H9 (cell line): Measurements from ENCODE around the gene DLG1. TPM values are rescaled to one million over a fixed set of nuclear protein-coding genes. Genes with fewer than 3 reads are reported as not detected.

Experiments
- DNase-seq: peaks from one replicate; pipeline ENCODE4 v3.0.0-alpha.2; 2017
- H2AFZ ChIP-seq: one replicate; pipeline ENCODE4 v1.6.1; 2013; ENCODE audit warnings: mild to moderate bottlenecking, low read length, control low read depth, moderate library complexity
- H2AK5ac ChIP-seq: 2 replicates; pipeline ENCODE4 v1.6.1; 2013; ENCODE audit warnings: low read length, control low read depth, mixed read lengths; ENCODE audit not compliant: insufficient read length
- H2BK120ac ChIP-seq: one replicate; pipeline ENCODE4 v1.6.1; 2013; ENCODE audit warnings: low read depth, mild to moderate bottlenecking, low read length, control low read depth, inconsistent platforms; ENCODE audit not compliant: poor library complexity, severe bottlenecking
- H2BK12ac ChIP-seq: 2 replicates; pipeline ENCODE4 v1.6.1; 2013; ENCODE audit warnings: low read length, control low read depth, mixed read lengths, low read depth; ENCODE audit not compliant: insufficient read length
- H2BK15ac ChIP-seq: 2 replicates; pipeline ENCODE4 v1.6.1; 2013; ENCODE audit warnings: low read depth, low read length, control low read depth
- H2BK20ac ChIP-seq: one replicate; pipeline ENCODE4 v1.6.1; 2013; ENCODE audit warnings: low read depth, mild to moderate bottlenecking, low read length, control low read depth, inconsistent platforms; ENCODE audit not compliant: poor library complexity, severe bottlenecking
- H2BK5ac ChIP-seq: 2 replicates; pipeline ENCODE4 v1.6.1; 2013; ENCODE audit warnings: low read length, control low read depth, mixed read lengths; ENCODE audit not compliant: insufficient read length
- H3K14ac ChIP-seq: 2 replicates; pipeline ENCODE4 v1.6.1; 2013; ENCODE audit warnings: low read length, control low read depth; ENCODE audit not compliant: insufficient read depth
- H3K18ac ChIP-seq: 2 replicates; pipeline ENCODE4 v1.6.1; 2013; ENCODE audit warnings: low read depth, mild to moderate bottlenecking, mixed read lengths, low read length, control low read depth; ENCODE audit not compliant: insufficient read length
- H3K23ac ChIP-seq: 2 replicates; pipeline ENCODE4 v1.6.1; 2013; ENCODE audit warnings: low read length, control low read depth, mixed read lengths, low read depth; ENCODE audit not compliant: insufficient read length
- H3K23me2 ChIP-seq: 2 replicates; pipeline ENCODE4 v1.6.1; 2013; ENCODE audit warnings: low read depth, mild to moderate bottlenecking, mixed read lengths, low read length, control low read depth; ENCODE audit not compliant: insufficient read length, poor library complexity, severe bottlenecking
- H3K27ac ChIP-seq: 2 replicates; pipeline ENCODE4 v1.5.1; 2013; ENCODE audit warnings: low read length, control low read depth, mixed read lengths, low read depth; ENCODE audit not compliant: insufficient read length
- H3K27me3 ChIP-seq: 2 replicates; pipeline ENCODE4 v1.6.1; 2013; ENCODE audit warnings: low read length, control low read depth, inconsistent platforms; ENCODE audit not compliant: insufficient read depth
- H3K4ac ChIP-seq: 2 replicates; pipeline ENCODE4 v1.6.1; 2013; ENCODE audit warnings: low read depth, mild to moderate bottlenecking, control low read depth, inconsistent platforms, low read length, moderate library complexity
- H3K4me1 ChIP-seq: 2 replicates; pipeline ENCODE4 v1.6.1; 2013; ENCODE audit warnings: low read length, control low read depth, inconsistent platforms; ENCODE audit not compliant: insufficient read depth
- H3K4me2 ChIP-seq: 2 replicates; pipeline ENCODE4 v1.6.1; 2013; ENCODE audit warnings: low read length, control low read depth, mixed read lengths; ENCODE audit not compliant: insufficient read length, insufficient read depth
- H3K56ac ChIP-seq: 2 replicates; pipeline ENCODE4 v1.6.1; 2013; ENCODE audit warnings: low read depth, mild to moderate bottlenecking, mixed read lengths, low read length, control low read depth; ENCODE audit not compliant: insufficient read length
- H3K79me1 ChIP-seq: 2 replicates; pipeline ENCODE4 v1.6.1; 2013; ENCODE audit warnings: low read depth, mild to moderate bottlenecking, moderate library complexity, low read length, control low read depth, inconsistent platforms; ENCODE audit not compliant: insufficient read depth, poor library complexity, severe bottlenecking
- H3K79me2 ChIP-seq: 2 replicates; pipeline ENCODE4 v1.6.1; 2013; ENCODE audit warnings: low read length, control low read depth, inconsistent platforms; ENCODE audit not compliant: insufficient read depth
- H3K9ac ChIP-seq: 2 replicates; pipeline ENCODE4 v1.6.1; 2013; ENCODE audit warnings: low read length, control low read depth, mixed read lengths; ENCODE audit not compliant: insufficient read length; ENCODE audit errors: extremely low read depth
- H3K9me3 ChIP-seq: one replicate; pipeline ENCODE4 v1.6.1; 2013; ENCODE audit warnings: low read depth, low read length, inconsistent platforms; ENCODE audit not compliant: control insufficient read depth
- H3T11ph ChIP-seq: one replicate; pipeline ENCODE4 v1.6.1; 2013; ENCODE audit warnings: mild to moderate bottlenecking, low read length, control low read depth, inconsistent platforms
- H4K20me1 ChIP-seq: one replicate; pipeline ENCODE4 v1.6.1; 2013; ENCODE audit not compliant: control insufficient read depth, insufficient read length, insufficient read depth
- H4K5ac ChIP-seq: 2 replicates; pipeline ENCODE4 v1.6.1; 2013; ENCODE audit warnings: low read depth, mild to moderate bottlenecking, mixed read lengths, low read length, control low read depth; ENCODE audit not compliant: insufficient read length
- H4K8ac ChIP-seq: replicated peaks from 2 replicates; pipeline ENCODE4 v1.6.1; 2013; ENCODE audit warnings: low read length, control low read depth, mixed read lengths, low read depth; ENCODE audit not compliant: insufficient read length
- H4K91ac ChIP-seq: 2 replicates; pipeline ENCODE4 v1.6.1; 2013; ENCODE audit warnings: low read depth, mild to moderate bottlenecking, moderate library complexity, mixed read lengths, low read length, control low read depth; ENCODE audit not compliant: insufficient read length
- H3K27ac Mint-ChIP-seq, 3 experiments: 2 replicates in 2 of 3; 3 replicates in 1 of 3; pipeline ENCODE4 v1.8.0; 2020 to 2021; ENCODE audit warnings: mixed read lengths in 3 of 3, mild to moderate bottlenecking in 1 of 3, moderate library complexity in 1 of 3
- H3K27me3 Mint-ChIP-seq: 2 replicates; pipeline ENCODE4 v1.8.0; 2021; ENCODE audit warnings: low read depth, mild to moderate bottlenecking, moderate library complexity, mixed read lengths
- H3K36me3 Mint-ChIP-seq, 3 experiments: 2 replicates in 2 of 3; 3 replicates in 1 of 3; pipeline ENCODE4 v1.8.0; 2020 to 2021; ENCODE audit warnings: low read depth in 3 of 3, mixed read lengths in 3 of 3; ENCODE audit not compliant: insufficient read depth in 1 of 3
- H3K4me1 Mint-ChIP-seq, 2 experiments: 2 replicates each; pipeline ENCODE4 v1.8.0; 2020; ENCODE audit warnings: mixed read lengths in 2 of 2
- H3K4me3 Mint-ChIP-seq, 2 experiments: 2 replicates in 1 of 2; 3 replicates in 1 of 2; pipeline ENCODE4 v1.8.0; 2020 to 2021; ENCODE audit warnings: mild to moderate bottlenecking in 2 of 2, mixed read lengths in 2 of 2, moderate library complexity in 1 of 2
- H3K9me3 Mint-ChIP-seq, 2 experiments: 2 replicates in 1 of 2; 3 replicates in 1 of 2; pipeline ENCODE4 v1.8.0; 2020; ENCODE audit warnings: mild to moderate bottlenecking in 2 of 2, mixed read lengths in 2 of 2, moderate library complexity in 1 of 2
- CTCF ChIP-seq: fragments of 200-600 bp; sonication (generic); conservative IDR thresholded peaks from 3 replicates; pipeline ENCODE4 v1.8.0; 2021; ENCODE audit warnings: antibody characterized with exemption, mild to moderate bottlenecking
- WGBS: extraction: QIAGEN DNeasy Blood & Tissue Kit; methylation state at CpG from one replicate; pipeline ENCODE4 v1.1.7; 2013; ENCODE audit warnings: missing lambda C conversion rate, low lambda C conversion rate, mixed read lengths; ENCODE audit not compliant: insufficient read length; ENCODE audit errors: extremely low coverage; 5-methylcytosine and 5-hydroxymethylcytosine counted together
- total RNA-seq: library from RNA; stranded (reverse); gene quantifications from 2 replicates; pipeline ENCODE4 v1.2.1, GENCODE V29; 2021

The DLG1 gene
- total RNA-seq, 1 experiment from 2014 or later: 84.1 TPM

- Mint-ChIP-seq H3K27ac (no peak overlapping the region), H3K36me3 (no peaks in the 10 kb centered on the region), H3K9me3 (no peaks in the 10 kb centered on the region; a peak in 1 of 5 replicates), H3K27me3 (peaks cover 8% of the 10 kb centered on the region), H3K4me3 (no peak overlapping the region), H3K4me1 (peaks cover 6 to 10% of the 10 kb centered on the region in 2 experiments)
- no peak for TF ChIP-seq CTCF
- Histone ChIP-seq H3K4ac (no peak overlapping the region), H2BK20ac (no peak overlapping the region), H4K91ac (no peak overlapping the region), H3K4me2 (no peak overlapping the region), H3K23me2 (peaks cover 4% of the 10 kb centered on the region), H3K27ac (no peak overlapping the region), H2BK15ac (no peak overlapping the region), H3K79me2 (no peaks in the 10 kb centered on the region), H4K20me1 (no peaks in the 10 kb centered on the region), H3K27me3 (peaks cover 3% of the 10 kb centered on the region; the same call in 1 of the 2 replicates), H2AFZ (no peak overlapping the region), H3K14ac (no peak overlapping the region), H4K5ac (no peak overlapping the region), H2BK120ac (no peak overlapping the region), H3K18ac (no peak overlapping the region), H2AK5ac (no peak overlapping the region), H3K9ac (no peak overlapping the region), H3K79me1 (no peaks in the 10 kb centered on the region), H3K4me1 (0 out of 2 replicates have a peak, but pooled peaks cover 4% of the 10 kb centered on the region), H3T11ph (no peak overlapping the region), H3K23ac (no peak overlapping the region), H2BK12ac (no peak overlapping the region), H4K8ac (no peak overlapping the region), H3K9me3 (no peaks in the 10 kb centered on the region), H3K56ac (no peak overlapping the region), H2BK5ac (no peak overlapping the region)
- WGBS: no CpG with 5 or more reads among the region's 21 CpGs
- peak; percentile 22 for DNase-seq
Measured at GRCh38 chr3:196998966-196999760, 299.2 kb downstream of the DLG1 start.
